DOHH2 (cell line): Measurements from ENCODE around the gene SDCBP2.

ENCODE experiments used
- CTCF ChIP-seq: fragments of 200-600 bp; sonication (generic); IDR thresholded peaks from one replicate; pipeline ENCODE4 v1.5.1; 2014; ENCODE audit warnings: antibody characterized with exemption, mild to moderate bottlenecking, low read depth, low read length; ENCODE audit not compliant: poor library complexity, severe bottlenecking
- EZH2phosphoT487 ChIP-seq: fragments of 200-600 bp; sonication (generic); IDR thresholded peaks from 2 replicates; pipeline ENCODE4 v1.6.1; 2017; ENCODE audit warnings: borderline replicate concordance, mild to moderate bottlenecking, antibody characterized with exemption, low read length, moderate library complexity, mixed read lengths

- TF ChIP-seq CTCF (no peak), EZH2phosphoT487 (no peak)
Measured at GRCh38 chr20:1269850-1270249, 59.1 kb downstream of the SDCBP2 start.
